ENCODE results near the gene CPNE1. TPM values are rescaled to one million over a fixed set of nuclear protein-coding genes. Genes with fewer than 3 reads are reported as not detected.
"Not testable (repeated sequence)": the region's sequence is repeated elsewhere in the genome, so short reads cannot be mapped to it uniquely, and the experiment has no call there.

CPNE1 gene
- total RNA-seq, result 100 to 1,000 TPM in 2 of 4 donors, 10 to 100 TPM in 2; 43.3 to 238 (median 103) TPM

DNA sequence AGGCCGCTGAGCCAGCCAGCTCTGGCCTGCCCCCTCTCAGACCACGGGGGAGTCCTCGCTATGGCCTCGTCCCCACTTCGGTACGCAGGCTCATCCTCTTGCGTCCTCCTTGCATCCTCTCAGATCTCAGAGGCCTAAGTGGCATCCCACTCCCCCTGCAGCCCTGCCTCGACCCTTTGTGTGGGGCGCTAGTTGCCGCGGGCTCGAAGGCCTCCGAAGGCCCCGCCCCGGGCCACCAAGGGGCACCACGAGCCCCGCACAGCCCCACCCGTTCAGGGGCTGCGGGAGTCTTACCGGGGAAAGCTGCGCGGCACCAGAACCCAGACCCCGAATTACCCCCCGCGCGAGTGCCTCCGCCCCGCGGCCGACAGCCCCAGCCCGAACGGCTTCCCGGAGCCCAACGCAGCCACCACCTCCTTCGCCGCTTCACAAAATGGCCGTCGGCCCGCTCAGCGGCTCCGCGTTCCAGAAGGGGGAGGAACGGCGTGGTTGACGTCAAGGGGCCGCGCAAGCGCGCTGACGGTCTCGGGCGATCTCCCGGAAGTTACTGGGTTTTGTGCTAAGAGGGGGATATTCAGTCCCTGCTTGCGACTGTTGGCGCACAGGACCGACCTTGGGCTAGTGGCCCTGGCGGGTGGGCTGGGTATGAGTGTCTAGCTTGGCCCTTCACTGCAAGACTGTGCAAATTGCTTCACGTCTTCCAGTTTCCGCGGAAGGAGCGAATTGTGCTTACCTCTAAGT, at the start of gene CPNE1, which contains the start of gene RBM12:
CPNE1 (minus strand) TSS at position 435 of the 741 bp plus-strand sequence. CDS start 31,977 bp downstream, outside the sequence.
RBM12 (minus strand) TSS at position 435 of the 741 bp plus-strand sequence. CDS start 9,578 bp downstream, outside the sequence.
- H3K36me3 ChIP-seq, result peaks cover 15% of the 10 kb centered on the region
- peak within 1 kb of the TSS; percentile 100 for H3K27ac ChIP-seq
- TF ChIP-seq CTCF (IDR thresholded peaks at IDR 0.05) (no peak), POLR2A (IDR thresholded peaks at IDR 0.05) (peak; percentile 85 to 97), POLR2AphosphoS5 (IDR thresholded peaks at IDR 0.05) (peak; percentile 89 to 95 (median 90)), EP300 (IDR thresholded peaks at IDR 0.05) (no peak)
- WGBS, result 0% methylated on average over 8 of the region's 61 CpGs
- DNase-seq (ENCODE audit: low spot score in 2 of 2), result peak; percentile 97
- peaks cover 41% of the 10 kb centered on the region for H3K4me1 ChIP-seq
- peak within 1 kb of the TSS; percentile 93 for H3K4me3 ChIP-seq
- no peaks in the 10 kb centered on the region for H3K27me3 ChIP-seq
- H3K9me3 ChIP-seq, result no peaks in the 10 kb centered on the region

GRCh38 chr20:35714127-35714526, 49.4 kb upstream of the CPNE1 start:
- peaks cover 17% of the 10 kb centered on the region for H3K4me1 ChIP-seq
- no peak overlapping the region for H3K27ac ChIP-seq
- peaks cover 98% of the 10 kb centered on the region for H3K36me3 ChIP-seq
- no peak for DNase-seq (ENCODE audit: low spot score in 2 of 2)
- no peaks in the 10 kb centered on the region for H3K9me3 ChIP-seq
- no peaks in the 10 kb centered on the region for H3K27me3 ChIP-seq
- TF ChIP-seq CTCF (IDR thresholded peaks at IDR 0.05) (no peak), POLR2AphosphoS5 (IDR thresholded peaks at IDR 0.05) (no peak), EP300 (IDR thresholded peaks at IDR 0.05) (no peak), POLR2A (IDR thresholded peaks at IDR 0.05) (no peak)
- no peak overlapping the region for H3K4me3 ChIP-seq
- 59% methylated on average over 4 of the region's 4 CpGs for WGBS

- Histone ChIP-seq H3K36me3 (peaks cover 95% of the 10 kb centered on the region), H3K4me1 (peaks cover 17% of the 10 kb centered on the region)
- not testable (repeated sequence) for DNase-seq (ENCODE audit: low spot score in 2 of 2); H3K27ac ChIP-seq; H3K4me3 ChIP-seq; H3K27me3 ChIP-seq; H3K9me3 ChIP-seq
- WGBS, result 88% methylated on average over 9 of the region's 9 CpGs
Measured at GRCh38 chr20:35713120-35713519, 48.4 kb upstream of the CPNE1 start.

- WGBS, result 75% methylated on average over 6 of the region's 6 CpGs
- no peak overlapping the region for H3K4me3 ChIP-seq
- no peak overlapping the region for H3K27ac ChIP-seq
- H3K9me3 ChIP-seq, result no peaks in the 10 kb centered on the region
- DNase-seq (ENCODE audit: low spot score in 2 of 2), result no peak
- no peak for TF ChIP-seq CTCF (IDR thresholded peaks at IDR 0.05)
- no peak for TF ChIP-seq EP300 (IDR thresholded peaks at IDR 0.05)
- no peak for TF ChIP-seq POLR2A (IDR thresholded peaks at IDR 0.05)
- no peak for TF ChIP-seq POLR2AphosphoS5 (IDR thresholded peaks at IDR 0.05)
- no peaks in the 10 kb centered on the region for H3K27me3 ChIP-seq
- peaks cover 95% of the 10 kb centered on the region for H3K36me3 ChIP-seq
- peaks cover 17% of the 10 kb centered on the region for H3K4me1 ChIP-seq
Measured at GRCh38 chr20:35711588-35712209, 47.0 kb upstream of the CPNE1 start.

- H3K27me3 ChIP-seq, result no peaks in the 10 kb centered on the region
- TF ChIP-seq EP300 (IDR thresholded peaks at IDR 0.05), result no peak
- no peak for TF ChIP-seq POLR2A (IDR thresholded peaks at IDR 0.05)
- TF ChIP-seq CTCF (IDR thresholded peaks at IDR 0.05), result no peak
- TF ChIP-seq POLR2AphosphoS5 (IDR thresholded peaks at IDR 0.05), result no peak
- WGBS, result 63% methylated on average over 6 of the region's 6 CpGs
- H3K9me3 ChIP-seq, result no peaks in the 10 kb centered on the region
- DNase-seq (ENCODE audit: low spot score in 2 of 2), result no peak
- H3K27ac ChIP-seq, result no peak overlapping the region
- no peak overlapping the region for H3K4me3 ChIP-seq
- H3K4me1 ChIP-seq, result peaks cover 17% of the 10 kb centered on the region
- peaks cover 95% of the 10 kb centered on the region for H3K36me3 ChIP-seq
Measured at GRCh38 chr20:35710884-35711587, 46.3 kb upstream of the CPNE1 start.
